ENCODE data around the gene C11orf65.

The C11orf65 gene

DNA sequence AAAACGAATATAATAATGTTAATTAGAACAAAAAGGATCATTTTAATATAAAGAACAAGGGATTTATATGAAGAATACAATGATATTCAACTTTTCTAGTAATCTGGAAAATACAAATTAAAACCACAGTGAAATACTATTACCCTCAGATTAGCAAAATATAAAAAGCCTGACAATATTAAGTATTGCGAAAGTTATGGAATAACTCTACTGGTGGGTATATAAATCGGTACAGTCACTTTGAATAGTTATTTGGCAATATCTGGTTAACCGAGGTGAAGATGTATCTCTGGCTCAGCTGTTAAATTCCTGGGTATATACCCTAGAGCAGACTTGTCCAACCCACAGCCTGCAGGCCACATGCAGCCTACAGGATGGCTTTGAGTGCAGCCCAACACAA, 125.7 kb downstream of the C11orf65 start:
- Histone ChIP-seq H2AFZ (ENCODE audit: low read length) (no peak overlapping the region), H3K79me2 (ENCODE audit: low read length) (no peaks in the 10 kb centered on the region), H3K9ac (ENCODE audit: low read length) (no peak overlapping the region), H3F3A (ENCODE audit: insufficient read depth, low read length) (0 out of 2 replicates have a peak, but pooled peaks cover 3% of the 10 kb centered on the region), H3K36me3 (replicated peaks; ENCODE audit: insufficient read depth, low read length) (no peaks in the 10 kb centered on the region), H3K27ac (ENCODE audit: low read length) (no peak overlapping the region), H3K4me3 (ENCODE audit: low read length) (no peak overlapping the region), H3K9me2 (replicated peaks; ENCODE audit: insufficient read depth, low read length) (no peaks in the 10 kb centered on the region), H3K4me2 (ENCODE audit: low read depth, low read length) (no peak overlapping the region), H4K20me1 (ENCODE audit: insufficient read depth, low read length) (no peaks in the 10 kb centered on the region), H3K27me3 (replicated peaks; ENCODE audit: insufficient read depth, low read length) (no peaks in the 10 kb centered on the region), H3K4me1 (ENCODE audit: low read length) (no peaks in the 10 kb centered on the region), H3K9me3 (replicated peaks; ENCODE audit: insufficient read depth, low read length) (no peaks in the 10 kb centered on the region)
- TF ChIP-seq, protein P1, sequence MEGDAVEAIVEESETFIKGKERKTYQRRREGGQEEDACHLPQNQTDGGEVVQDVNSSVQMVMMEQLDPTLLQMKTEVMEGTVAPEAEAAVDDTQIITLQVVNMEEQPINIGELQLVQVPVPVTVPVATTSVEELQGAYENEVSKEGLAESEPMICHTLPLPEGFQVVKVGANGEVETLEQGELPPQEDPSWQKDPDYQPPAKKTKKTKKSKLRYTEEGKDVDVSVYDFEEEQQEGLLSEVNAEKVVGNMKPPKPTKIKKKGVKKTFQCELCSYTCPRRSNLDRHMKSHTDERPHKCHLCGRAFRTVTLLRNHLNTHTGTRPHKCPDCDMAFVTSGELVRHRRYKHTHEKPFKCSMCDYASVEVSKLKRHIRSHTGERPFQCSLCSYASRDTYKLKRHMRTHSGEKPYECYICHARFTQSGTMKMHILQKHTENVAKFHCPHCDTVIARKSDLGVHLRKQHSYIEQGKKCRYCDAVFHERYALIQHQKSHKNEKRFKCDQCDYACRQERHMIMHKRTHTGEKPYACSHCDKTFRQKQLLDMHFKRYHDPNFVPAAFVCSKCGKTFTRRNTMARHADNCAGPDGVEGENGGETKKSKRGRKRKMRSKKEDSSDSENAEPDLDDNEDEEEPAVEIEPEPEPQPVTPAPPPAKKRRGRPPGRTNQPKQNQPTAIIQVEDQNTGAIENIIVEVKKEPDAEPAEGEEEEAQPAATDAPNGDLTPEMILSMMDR (IDR thresholded peaks at IDR 0.05; ENCODE audit: low read length): no peak
- no peak for TF ChIP-seq EZH2 (optimal IDR thresholded peaks at IDR 0.05; ENCODE audit: low read depth, low read length)
- TF ChIP-seq EZH2phosphoT487 (IDR thresholded peaks at IDR 0.05; ENCODE audit: low read length): no peak
- DNase-seq: no peak

DNA sequence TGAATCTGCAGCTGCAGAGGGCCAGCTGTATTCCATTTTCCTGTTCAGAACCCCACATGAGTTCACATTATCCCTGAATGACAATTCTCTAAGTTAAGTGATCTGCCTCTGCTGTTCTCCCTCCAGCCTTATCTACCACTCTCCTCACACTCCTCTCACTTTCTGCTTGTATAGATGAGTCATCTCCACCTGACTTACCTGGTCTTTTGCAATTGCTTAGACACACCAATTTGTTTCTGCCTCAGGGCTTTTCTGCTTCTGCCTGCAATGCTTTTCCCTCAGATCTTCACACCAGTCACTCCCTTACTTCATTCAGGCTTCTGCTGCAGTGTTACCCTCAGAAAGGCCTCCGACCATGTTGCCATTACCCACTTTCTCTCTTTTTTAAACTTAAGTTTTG, 126.4 kb downstream of the C11orf65 start:
- H3K79me2 ChIP-seq (ENCODE audit: low read length): no peaks in the 10 kb centered on the region
- no peak overlapping the region for H2AFZ ChIP-seq (ENCODE audit: low read length)
- H3K4me1 ChIP-seq (ENCODE audit: low read length): no peaks in the 10 kb centered on the region
- H3F3A ChIP-seq (ENCODE audit: insufficient read depth, low read length): 0 out of 2 replicates have a peak, but pooled peaks cover 3% of the 10 kb centered on the region
- no peak overlapping the region for H3K4me2 ChIP-seq (ENCODE audit: low read depth, low read length)
- TF ChIP-seq EZH2 (optimal IDR thresholded peaks at IDR 0.05; ENCODE audit: low read depth, low read length): no peak
- TF ChIP-seq, protein P1 (IDR thresholded peaks at IDR 0.05; ENCODE audit: low read length): no peak
- TF ChIP-seq EZH2phosphoT487 (IDR thresholded peaks at IDR 0.05; ENCODE audit: low read length): no peak
- DNase-seq: no peak
- H3K36me3 ChIP-seq (replicated peaks; ENCODE audit: insufficient read depth, low read length): no peaks in the 10 kb centered on the region
- no peak overlapping the region for H3K27ac ChIP-seq (ENCODE audit: low read length)
- no peaks in the 10 kb centered on the region for H3K9me2 ChIP-seq (replicated peaks; ENCODE audit: insufficient read depth, low read length)
- no peak overlapping the region for H3K9ac ChIP-seq (ENCODE audit: low read length)
- no peaks in the 10 kb centered on the region for H3K27me3 ChIP-seq (replicated peaks; ENCODE audit: insufficient read depth, low read length)
- H3K9me3 ChIP-seq (replicated peaks; ENCODE audit: insufficient read depth, low read length): no peaks in the 10 kb centered on the region
- no peak overlapping the region for H3K4me3 ChIP-seq (ENCODE audit: low read length)
- no peaks in the 10 kb centered on the region for H4K20me1 ChIP-seq (ENCODE audit: insufficient read depth, low read length)

DNA sequence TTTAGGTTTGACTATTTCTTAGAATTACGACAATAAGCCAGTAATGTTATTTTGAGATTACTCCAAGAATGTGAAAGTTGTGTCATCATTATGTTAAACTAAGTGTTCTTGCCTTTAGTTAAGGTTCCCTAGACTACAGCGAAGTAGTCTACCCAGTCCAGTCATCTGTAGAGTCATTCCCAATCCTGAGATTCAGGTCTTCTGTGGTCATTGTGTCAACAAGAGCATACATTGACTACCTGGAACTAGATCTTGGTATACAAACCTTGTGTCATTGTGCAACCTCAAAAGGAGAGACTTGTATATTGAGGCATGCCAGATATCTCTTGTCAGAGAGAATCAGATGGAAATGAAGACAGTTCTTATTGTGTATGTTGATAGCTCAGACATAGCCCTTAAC, 128.6 kb downstream of the C11orf65 start:
- Histone ChIP-seq H3F3A (ENCODE audit: insufficient read depth, low read length) (0 out of 2 replicates have a peak, but pooled peaks cover 3% of the 10 kb centered on the region), H3K9me3 (replicated peaks; ENCODE audit: insufficient read depth, low read length) (no peaks in the 10 kb centered on the region), H3K4me3 (ENCODE audit: low read length) (no peak overlapping the region), H3K9ac (ENCODE audit: low read length) (no peak overlapping the region), H4K20me1 (ENCODE audit: insufficient read depth, low read length) (no peaks in the 10 kb centered on the region), H2AFZ (ENCODE audit: low read length) (no peak overlapping the region), H3K27me3 (replicated peaks; ENCODE audit: insufficient read depth, low read length) (no peaks in the 10 kb centered on the region), H3K9me2 (replicated peaks; ENCODE audit: insufficient read depth, low read length) (no peaks in the 10 kb centered on the region), H3K4me1 (ENCODE audit: low read length) (no peaks in the 10 kb centered on the region), H3K79me2 (ENCODE audit: low read length) (no peaks in the 10 kb centered on the region), H3K36me3 (replicated peaks; ENCODE audit: insufficient read depth, low read length) (no peaks in the 10 kb centered on the region), H3K27ac (ENCODE audit: low read length) (no peak overlapping the region), H3K4me2 (ENCODE audit: low read depth, low read length) (no peak overlapping the region)
- no peak for TF ChIP-seq EZH2 (optimal IDR thresholded peaks at IDR 0.05; ENCODE audit: low read depth, low read length)
- no peak for TF ChIP-seq EZH2phosphoT487 (IDR thresholded peaks at IDR 0.05; ENCODE audit: low read length)
- no peak for DNase-seq

GRCh38 chr11:108333403-108333899, 133.9 kb downstream of the C11orf65 start:
- Histone ChIP-seq H3K36me3 (replicated peaks; ENCODE audit: insufficient read depth, low read length) (no peaks in the 10 kb centered on the region), H3K4me2 (ENCODE audit: low read depth, low read length) (no peak overlapping the region), H3K4me1 (ENCODE audit: low read length) (no peaks in the 10 kb centered on the region), H3K9ac (ENCODE audit: low read length) (no peak overlapping the region), H2AFZ (ENCODE audit: low read length) (no peak overlapping the region), H3K27me3 (replicated peaks; ENCODE audit: insufficient read depth, low read length) (no peaks in the 10 kb centered on the region), H3F3A (ENCODE audit: insufficient read depth, low read length) (no peaks in the 10 kb centered on the region), H3K4me3 (ENCODE audit: low read length) (no peak overlapping the region), H3K27ac (ENCODE audit: low read length) (no peak overlapping the region), H3K79me2 (ENCODE audit: low read length) (no peaks in the 10 kb centered on the region), H3K9me2 (replicated peaks; ENCODE audit: insufficient read depth, low read length) (no peaks in the 10 kb centered on the region), H3K9me3 (replicated peaks; ENCODE audit: insufficient read depth, low read length) (no peaks in the 10 kb centered on the region), H4K20me1 (ENCODE audit: insufficient read depth, low read length) (no peaks in the 10 kb centered on the region)
- TF ChIP-seq, protein P1 (IDR thresholded peaks at IDR 0.05; ENCODE audit: low read length): no peak
- TF ChIP-seq EZH2phosphoT487 (IDR thresholded peaks at IDR 0.05; ENCODE audit: low read length): no peak
- no peak for TF ChIP-seq EZH2 (optimal IDR thresholded peaks at IDR 0.05; ENCODE audit: low read depth, low read length)
- no peak for DNase-seq
